ENCODE data around the gene CRY1.

GRCh38 chr12:106964526-106964925 is 128.8 kb downstream of the CRY1 start:
- TF ChIP-seq POLR2A (IDR thresholded peaks at IDR 0.05; ENCODE audit: extremely low read depth, insufficient read length) (no peak), CTCF (IDR thresholded peaks at IDR 0.05; ENCODE audit: low read depth, low read length) (no peak), MYC (IDR thresholded peaks at IDR 0.05; ENCODE audit: low read depth, low read length) (no peak), MAX (IDR thresholded peaks at IDR 0.05; ENCODE audit: low read depth, low read length) (no peak)

Measured in NB4 (cell line).